Cortex of kidney (tissue), 1 donor: ENCODE data around the gene SMIM36.
"Not testable (repeated sequence)": the region's sequence is repeated elsewhere in the genome, so short reads cannot be mapped to it uniquely, and the experiment has no call there.

Source experiments
- DNase-seq: peaks from one replicate; lab custom pipeline; 2025; lab: John Stamatoyannopoulos, UW

SMIM36 gene

DNA sequence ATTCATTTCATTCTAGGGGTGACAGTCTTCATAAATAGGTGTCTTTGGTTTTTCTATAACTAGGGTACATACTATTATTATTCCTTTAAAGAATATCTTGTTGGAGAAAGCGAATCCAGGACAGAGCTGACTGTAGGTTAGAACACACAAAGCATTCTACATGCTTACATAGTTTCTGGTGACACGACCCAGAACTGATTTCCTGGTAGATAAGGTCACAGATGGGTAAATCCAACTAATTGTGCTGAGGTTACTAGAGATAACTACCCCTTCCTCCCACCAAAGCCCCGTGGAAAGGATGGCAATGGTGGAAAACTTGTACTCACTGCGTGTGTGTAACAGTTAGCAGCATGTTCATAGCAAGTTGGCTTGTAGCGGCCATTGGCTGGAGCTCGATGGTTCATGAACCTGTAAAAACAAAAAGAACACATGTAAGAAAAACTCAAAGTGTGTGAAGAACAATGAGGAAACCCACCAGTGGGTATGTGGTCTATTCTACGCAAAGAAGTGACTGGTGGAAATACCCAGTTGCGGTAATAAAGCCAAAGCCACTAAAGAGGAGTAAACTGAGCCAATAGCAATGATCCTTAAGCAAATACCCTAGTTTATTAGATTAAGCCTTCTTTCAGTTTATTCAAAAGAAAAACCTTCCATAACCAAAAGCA lies 97.3 kb downstream of the SMIM36 start:
- DNase-seq, result no peak

DNA sequence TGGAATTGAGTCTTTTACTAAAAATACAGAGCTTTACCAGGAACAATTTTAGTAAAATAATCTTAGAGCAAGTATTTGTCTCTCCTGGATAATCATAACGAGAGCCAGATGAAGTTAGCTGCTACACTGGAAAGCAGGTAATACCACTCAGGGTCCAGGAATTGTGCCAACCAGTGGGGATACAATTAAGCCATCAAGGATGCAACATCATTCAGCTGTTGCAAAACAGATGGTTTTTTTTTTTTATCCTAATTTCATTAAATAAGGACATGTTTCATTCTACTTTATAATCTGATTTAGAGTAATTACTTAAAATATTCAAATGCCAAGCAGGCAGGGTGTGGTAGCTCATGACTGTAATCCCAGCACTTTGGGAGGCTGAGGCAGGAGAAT lies 99.8 kb downstream of the SMIM36 start:
- no peak for DNase-seq

DNA sequence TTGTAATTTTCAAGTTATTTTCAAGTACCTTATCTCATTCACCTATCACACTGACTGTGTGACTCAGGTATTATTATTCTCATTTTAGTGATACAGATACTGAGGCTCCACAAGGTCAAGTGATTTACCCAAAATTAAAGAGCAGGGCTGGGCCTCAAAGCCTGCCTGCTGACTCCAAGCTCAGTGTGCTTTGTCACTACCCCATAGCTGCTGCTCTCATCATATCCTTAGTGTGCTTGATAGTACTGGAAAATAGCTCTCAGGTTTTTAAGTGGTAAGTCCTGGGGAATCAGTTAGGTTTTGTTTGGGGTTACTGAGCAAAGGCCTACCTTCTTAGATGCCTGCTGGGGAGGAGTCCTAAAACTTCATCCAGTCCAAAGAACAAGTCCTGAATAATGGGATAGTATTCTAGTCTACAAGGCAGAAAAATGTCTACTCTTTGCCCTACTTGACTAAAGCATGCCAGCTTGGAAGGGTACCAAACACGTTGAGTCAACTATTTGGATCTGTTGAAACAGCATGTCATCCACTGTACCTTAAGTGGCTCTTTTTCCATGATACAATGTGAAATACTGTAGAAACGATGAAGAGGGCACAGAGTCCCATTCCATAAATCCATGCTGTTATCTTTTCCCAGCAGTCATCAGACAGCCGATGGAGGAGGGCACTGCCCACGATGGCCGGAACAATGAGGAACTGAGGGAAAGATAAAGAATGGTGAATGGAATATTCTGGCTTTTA lies 100.4 kb downstream of the SMIM36 start:
- DNase-seq, result no peak

DNA sequence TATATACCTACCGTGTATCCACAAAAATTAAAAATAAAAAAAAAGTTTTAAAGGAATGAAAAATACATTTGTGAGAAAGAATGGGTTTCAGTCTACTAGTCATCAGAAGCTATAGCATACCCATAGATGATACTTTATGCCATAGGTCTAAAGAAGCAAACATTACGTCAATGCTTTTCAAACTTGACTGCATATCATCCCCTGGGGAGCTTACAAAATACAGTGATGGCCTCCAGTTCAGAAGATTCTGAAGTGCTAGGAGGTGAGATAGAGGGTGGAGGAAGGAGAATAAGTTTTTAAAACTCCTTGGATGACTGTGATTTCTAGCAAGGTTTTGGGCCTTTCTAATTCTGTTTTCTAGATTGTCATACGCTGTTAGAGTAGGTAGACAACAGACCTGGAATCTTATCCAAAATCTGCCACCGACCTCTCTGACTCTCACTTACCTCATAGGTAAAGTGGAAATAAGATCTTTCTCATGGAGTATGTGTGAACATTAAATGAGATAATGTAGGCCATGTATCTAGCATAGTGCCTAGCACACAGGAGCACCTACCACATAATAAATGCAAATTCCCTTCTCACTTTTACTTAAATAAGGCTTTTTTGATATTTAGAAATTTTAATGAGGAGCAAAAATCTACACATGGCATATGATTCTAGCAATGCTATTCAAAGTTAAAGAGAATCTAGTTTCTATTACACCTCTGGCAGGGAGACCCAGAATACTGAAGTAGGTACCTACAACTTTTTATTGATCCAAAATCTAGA lies 102.0 kb downstream of the SMIM36 start:
- no peak for DNase-seq

DNA sequence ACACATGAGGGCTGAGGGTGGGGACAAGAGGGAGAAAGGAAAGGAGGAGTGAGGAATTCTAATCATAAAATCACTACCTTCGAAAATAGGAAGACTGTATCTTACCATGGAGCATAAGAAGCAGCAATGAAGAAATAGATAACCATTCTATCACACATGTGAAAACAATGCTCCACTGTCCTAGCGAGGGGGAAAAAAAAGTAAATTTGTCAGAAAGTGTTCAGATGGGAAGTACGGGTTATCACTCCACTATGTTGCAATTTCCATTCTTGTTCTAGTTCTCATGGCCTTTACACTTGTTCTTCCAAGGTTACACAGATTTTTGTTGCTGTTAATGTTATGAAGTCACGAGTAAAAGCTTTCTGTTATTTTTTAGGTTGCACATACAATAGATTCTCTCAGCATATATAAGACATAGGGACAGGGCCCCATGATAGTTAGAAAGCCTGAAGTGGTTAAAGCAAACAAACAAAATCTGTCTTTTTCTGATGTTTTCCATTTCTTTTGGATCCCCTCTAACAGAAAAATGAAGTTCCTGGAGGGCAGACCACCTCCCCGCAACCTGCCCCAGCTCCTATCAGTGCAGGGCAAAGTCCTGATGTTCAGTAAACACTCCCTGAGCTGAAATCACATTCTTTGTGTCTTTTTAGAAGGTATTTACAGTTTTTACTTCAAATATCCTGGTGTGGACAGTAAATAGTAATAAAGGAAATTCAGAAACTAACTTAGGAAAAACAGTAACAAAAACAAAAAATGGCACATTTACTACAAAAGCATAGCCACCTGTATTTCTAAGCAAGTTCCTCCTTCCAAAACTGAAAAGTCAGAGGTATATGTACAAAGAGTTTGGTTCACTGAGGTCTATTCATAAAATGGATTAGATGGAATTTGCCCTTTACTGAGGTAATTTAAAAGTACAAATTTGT lies 103.3 kb downstream of the SMIM36 start:
- DNase-seq, result no peak

DNA sequence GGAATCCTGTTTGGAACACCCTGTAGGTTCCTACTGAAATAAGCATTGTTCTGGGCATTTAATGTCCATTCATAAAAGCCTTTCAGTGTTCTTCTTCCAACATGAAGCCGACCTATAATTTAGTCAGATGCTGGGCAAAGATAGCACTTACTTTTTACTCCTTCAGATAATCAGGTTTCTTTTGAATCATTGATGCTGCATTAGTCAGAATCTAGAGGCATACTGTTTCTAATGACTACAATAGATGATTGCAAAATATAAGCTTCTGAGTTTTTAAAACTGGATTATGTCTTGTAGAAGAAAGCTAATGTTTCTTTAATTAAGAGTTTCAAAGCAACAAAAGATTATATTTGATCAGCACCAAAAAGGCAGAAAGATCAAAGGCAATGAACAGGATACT lies 105.7 kb downstream of the SMIM36 start:
- DNase-seq, result no peak

DNA sequence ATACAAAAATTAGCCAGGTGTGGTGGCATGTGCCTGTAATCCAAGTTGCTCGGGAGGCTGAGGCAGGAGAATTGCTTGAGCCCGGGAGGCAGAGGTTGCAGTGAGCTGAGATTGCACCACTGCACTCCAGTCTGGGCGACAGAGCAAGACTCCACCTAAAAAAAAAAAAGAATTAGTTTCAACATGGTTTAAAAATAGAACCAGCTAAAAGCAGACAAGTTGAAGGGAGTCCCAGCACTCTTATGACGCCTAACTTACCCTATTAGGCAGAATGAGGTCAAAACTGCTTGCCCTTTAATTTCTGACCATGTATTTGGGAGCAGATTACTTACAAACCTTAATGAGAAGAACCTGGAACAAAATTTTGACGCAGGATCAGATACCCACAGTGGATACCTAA lies 107.1 kb downstream of the SMIM36 start:
- DNase-seq, result not testable (repeated sequence)

DNA sequence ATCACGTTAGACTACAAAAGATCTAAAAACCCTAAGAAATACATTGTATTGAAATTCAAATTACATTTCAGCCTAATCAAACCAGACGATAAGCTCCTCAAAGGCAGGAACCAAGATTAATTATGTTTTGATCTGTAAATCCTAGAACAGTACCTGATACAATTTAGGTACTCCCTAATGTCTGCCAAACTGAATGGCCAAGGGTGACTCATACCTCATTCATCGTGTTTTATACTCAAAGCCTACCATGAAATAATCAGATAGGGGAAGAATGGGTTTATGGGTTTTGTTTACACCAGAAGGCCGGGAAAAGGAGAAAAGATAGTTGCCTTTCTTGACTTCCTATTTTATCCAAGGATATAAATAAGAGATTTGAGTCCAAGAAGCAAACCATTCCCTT lies 108.9 kb downstream of the SMIM36 start:
- no peak for DNase-seq
